PC-9 (cell line): ENCODE results near the gene SGO1. TPM values are rescaled to one million over a fixed set of nuclear protein-coding genes. Genes with fewer than 3 reads are reported as not detected.

ENCODE experiments used
- BruUV-seq: library from RNA; stranded (reverse); fragments of 400-500 nt; replicated peaks from 2 replicates; lab custom pipeline; 2021; lab: Mats Ljungman, UMichigan
- CTCF ChIA-PET: fragments of 300-600 bp; sonication (Branson Sonifier 250); formaldehyde crosslinking; loops from one replicate; lab custom pipeline; 2022; ENCODE audit warnings: antibody characterized with exemption; lab: Charles Lee
- POLR2A ChIA-PET: fragments of 300-600 bp; sonication (Branson Sonifier 250); formaldehyde crosslinking; loops from one replicate; lab custom pipeline; 2022; ENCODE audit warnings: antibody characterized with exemption; ENCODE audit not compliant: unreplicated experiment; lab: Charles Lee
- DNase-seq, 2 experiments: peaks; one replicate each; pipeline versions ENCODE4 v3.0.0 to v3.0.0-alpha.2; 2015 to 2022; ENCODE audit warnings: mixed read lengths in 1 of 2
- H2AFZ ChIP-seq: fragments of 200-600 bp; sonication (generic); 2 replicates; pipeline ENCODE4 v1.8.1; 2017; ENCODE audit warnings: antibody characterized with exemption
- H3F3A ChIP-seq: fragments of 200-600 bp; sonication (generic); 2 replicates; pipeline ENCODE4 v1.8.1; 2017; ENCODE audit warnings: antibody characterized with exemption, mild to moderate bottlenecking, low read depth; ENCODE audit not compliant: insufficient read depth
- H3K27ac ChIP-seq: fragments of 200-600 bp; sonication (generic); 2 replicates; pipeline ENCODE4 v1.6.1; 2016; ENCODE audit warnings: mixed run types
- H3K27me3 ChIP-seq: fragments of 200-600 bp; sonication (generic); 2 replicates; pipeline ENCODE4 v1.6.1; 2016; ENCODE audit warnings: low read depth, mixed run types; ENCODE audit not compliant: insufficient read depth
- H3K36me3 ChIP-seq: fragments of 200-600 bp; sonication (generic); 2 replicates; pipeline ENCODE4 v1.6.1; 2016; ENCODE audit warnings: low read depth, mixed run types
- H3K4me1 ChIP-seq: fragments of 200-600 bp; sonication (generic); replicated peaks from 2 replicates; pipeline ENCODE4 v1.6.1; 2016; ENCODE audit warnings: mixed run types; ENCODE audit not compliant: insufficient read depth
- H3K4me2 ChIP-seq: fragments of 200-600 bp; sonication (generic); 2 replicates; pipeline ENCODE4 v1.6.1; 2017; ENCODE audit warnings: mixed run types
- H3K4me3 ChIP-seq: fragments of 200-600 bp; sonication (generic); 2 replicates; pipeline ENCODE4 v1.6.1; 2016; ENCODE audit warnings: mixed run types
- H3K79me2 ChIP-seq: fragments of 200-600 bp; sonication (generic); 2 replicates; pipeline ENCODE4 v1.6.1; 2017; ENCODE audit warnings: low read depth, mixed run types
- H3K9me2 ChIP-seq: fragments of 200-600 bp; sonication (generic); 2 replicates; pipeline ENCODE4 v1.8.1; 2017; ENCODE audit warnings: mild to moderate bottlenecking; ENCODE audit not compliant: insufficient read depth
- H3K9me3 ChIP-seq: fragments of 200-600 bp; sonication (generic); 2 replicates; pipeline ENCODE4 v1.8.1; 2016; ENCODE audit warnings: low read depth; ENCODE audit not compliant: insufficient read depth
- H4K20me1 ChIP-seq: fragments of 200-600 bp; sonication (generic); 2 replicates; pipeline ENCODE4 v1.8.1; 2017; ENCODE audit not compliant: insufficient read depth
- EZH2 ChIP-seq: fragments of 200-600 bp; sonication (generic); IDR thresholded peaks from 2 replicates; pipeline ENCODE4 v1.8.0; 2017; ENCODE audit warnings: antibody characterized with exemption, low read depth
- intact Hi-C: fragments of 100-400 bp; cut with micrococcal nuclease; formaldehyde crosslinking; loops from one replicate; pipeline ENCODE4 v1.10.0; 2022; ENCODE audit not compliant: unreplicated experiment
- total RNA-seq: library from RNA; stranded (reverse); gene quantifications from 2 replicates; pipeline ENCODE4 v1.2.3, GENCODE V29; 2021
- TF ChIP-seq, protein P1 (sequence below): fragments of 200-600 bp; sonication (generic); conservative IDR thresholded peaks from 2 replicates; pipeline ENCODE4 v1.6.1; 2017; ENCODE audit warnings: mixed run types, antibody characterized with exemption, mild to moderate bottlenecking, moderate library complexity

The SGO1 gene
- total RNA-seq, 1 experiment from 2014 or later: 26.3 TPM

DNA sequence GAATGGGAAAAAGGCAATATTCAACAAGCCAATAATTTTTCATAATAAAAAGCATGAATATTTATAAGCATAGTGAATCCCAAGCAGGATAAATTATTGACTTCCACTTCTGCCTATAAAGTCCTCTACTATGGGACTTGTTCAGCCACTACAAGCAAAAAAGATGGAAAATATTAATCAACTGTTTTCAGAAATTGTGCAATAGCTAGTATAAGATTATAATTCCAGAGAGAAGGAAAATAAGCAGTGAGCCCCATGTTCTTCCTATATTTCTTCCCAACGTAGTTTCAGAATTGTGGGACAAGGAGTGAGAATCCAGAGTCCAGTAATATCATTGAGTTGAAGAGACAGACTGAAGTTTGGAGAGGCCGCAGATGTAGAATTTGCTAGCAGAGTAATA is 24.3 kb downstream of the SGO1 start:
- Histone ChIP-seq H3K27ac (no peak overlapping the region), H3K9me3 (no peaks in the 10 kb centered on the region), H3K79me2 (no peaks in the 10 kb centered on the region), H3K36me3 (peaks cover 3% of the 10 kb centered on the region; the same call in 1 of the 2 replicates), H3K4me2 (no peak overlapping the region), H3K4me1 (no peaks in the 10 kb centered on the region), H3F3A (no peaks in the 10 kb centered on the region), H2AFZ (no peak overlapping the region), H3K4me3 (no peak overlapping the region), H3K27me3 (no peaks in the 10 kb centered on the region), H4K20me1 (no peaks in the 10 kb centered on the region), H3K9me2 (no peaks in the 10 kb centered on the region; the same call in 1 of the 2 replicates)
- BruUV-seq: no TSS peak
- DNase-seq: no peak
- POLR2A ChIA-PET: no interaction called here
- intact Hi-C loops: no loop called here
- TF ChIP-seq, protein P1, sequence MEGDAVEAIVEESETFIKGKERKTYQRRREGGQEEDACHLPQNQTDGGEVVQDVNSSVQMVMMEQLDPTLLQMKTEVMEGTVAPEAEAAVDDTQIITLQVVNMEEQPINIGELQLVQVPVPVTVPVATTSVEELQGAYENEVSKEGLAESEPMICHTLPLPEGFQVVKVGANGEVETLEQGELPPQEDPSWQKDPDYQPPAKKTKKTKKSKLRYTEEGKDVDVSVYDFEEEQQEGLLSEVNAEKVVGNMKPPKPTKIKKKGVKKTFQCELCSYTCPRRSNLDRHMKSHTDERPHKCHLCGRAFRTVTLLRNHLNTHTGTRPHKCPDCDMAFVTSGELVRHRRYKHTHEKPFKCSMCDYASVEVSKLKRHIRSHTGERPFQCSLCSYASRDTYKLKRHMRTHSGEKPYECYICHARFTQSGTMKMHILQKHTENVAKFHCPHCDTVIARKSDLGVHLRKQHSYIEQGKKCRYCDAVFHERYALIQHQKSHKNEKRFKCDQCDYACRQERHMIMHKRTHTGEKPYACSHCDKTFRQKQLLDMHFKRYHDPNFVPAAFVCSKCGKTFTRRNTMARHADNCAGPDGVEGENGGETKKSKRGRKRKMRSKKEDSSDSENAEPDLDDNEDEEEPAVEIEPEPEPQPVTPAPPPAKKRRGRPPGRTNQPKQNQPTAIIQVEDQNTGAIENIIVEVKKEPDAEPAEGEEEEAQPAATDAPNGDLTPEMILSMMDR: no peak
- no peak for TF ChIP-seq EZH2
- CTCF ChIA-PET: no interaction called here

DNA sequence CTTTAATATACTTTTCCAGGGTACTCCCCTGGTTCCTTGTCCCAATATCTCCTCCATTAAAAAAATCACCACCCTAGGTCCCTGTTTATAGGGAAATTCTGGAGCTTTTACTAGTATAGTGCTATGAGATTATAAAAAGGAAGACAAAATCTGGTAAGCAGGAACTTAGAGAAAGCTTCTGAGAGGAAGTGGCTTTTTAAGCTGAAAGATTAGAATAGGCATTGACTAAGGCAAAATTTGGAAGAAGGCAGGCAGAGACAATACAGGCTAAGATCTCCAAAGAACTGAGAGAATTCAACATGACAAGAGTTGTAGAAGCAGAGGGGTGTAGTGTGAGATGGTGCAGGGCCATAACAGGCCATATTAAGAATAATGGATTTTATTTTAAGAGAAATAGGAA is 25.8 kb downstream of the SGO1 start:
- Histone ChIP-seq H3K4me2 (no peak overlapping the region), H2AFZ (no peak overlapping the region), H3F3A (no peaks in the 10 kb centered on the region), H4K20me1 (no peaks in the 10 kb centered on the region), H3K27ac (no peak overlapping the region), H3K79me2 (no peaks in the 10 kb centered on the region), H3K4me1 (no peaks in the 10 kb centered on the region), H3K4me3 (no peak overlapping the region), H3K36me3 (0 out of 2 replicates have a peak, but pooled peaks cover 3% of the 10 kb centered on the region), H3K9me3 (no peaks in the 10 kb centered on the region), H3K27me3 (no peaks in the 10 kb centered on the region), H3K9me2 (no peaks in the 10 kb centered on the region; the same call in 1 of the 2 replicates)
- intact Hi-C loops: no loop called here
- no peak for TF ChIP-seq EZH2
- TF ChIP-seq, protein P1: no peak
- ChIA-PET POLR2A (no interaction called here), CTCF (interaction anchor here (0.5 kb wide), 1 partner anchor 153 kb away, joined by 8 read pairs; no protein-coding TSS in a partner anchor)
- BruUV-seq: no TSS peak
- no peak for DNase-seq

DNA sequence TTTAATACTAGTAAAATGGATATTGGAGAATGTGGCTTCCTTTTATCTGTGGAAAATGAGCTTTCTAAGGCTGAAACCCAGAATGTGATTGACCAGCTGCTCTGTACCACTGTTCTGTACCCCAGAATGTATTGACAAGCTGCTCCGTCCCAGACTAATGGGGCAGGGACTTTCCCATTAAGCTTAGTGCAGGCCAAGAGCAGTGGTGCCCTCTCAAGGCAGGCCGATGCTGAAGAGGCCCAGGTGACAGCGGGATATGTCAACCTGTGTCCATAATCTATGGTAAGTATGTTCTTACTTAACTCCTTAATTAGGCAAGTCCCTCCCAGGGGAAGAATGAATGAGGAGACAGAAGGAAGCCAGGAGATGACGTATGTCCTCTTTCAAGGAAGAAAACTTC is 31.1 kb downstream of the SGO1 start:
- Histone ChIP-seq H3K36me3 (0 out of 2 replicates have a peak, but pooled peaks cover 3% of the 10 kb centered on the region), H3K27ac (no peak overlapping the region), H3K4me1 (no peaks in the 10 kb centered on the region), H3K27me3 (no peaks in the 10 kb centered on the region), H3K9me3 (no peaks in the 10 kb centered on the region), H3K79me2 (no peaks in the 10 kb centered on the region), H3K4me3 (no peak overlapping the region), H4K20me1 (no peaks in the 10 kb centered on the region), H3F3A (no peaks in the 10 kb centered on the region), H3K4me2 (no peak overlapping the region), H2AFZ (no peak overlapping the region), H3K9me2 (no peaks in the 10 kb centered on the region)
- TF ChIP-seq, protein P1: no peak
- TF ChIP-seq EZH2: no peak
- intact Hi-C loops: no loop called here
- no peak for DNase-seq
- BruUV-seq: no TSS peak
- ChIA-PET POLR2A (no interaction called here), CTCF (no interaction called here)
